Activated CD4-positive, CD25-positive, alpha-beta regulatory T cell (primary cell): ENCODE data around the gene COPS4.

Experiments
- DNase-seq, 4 experiments: peaks; one replicate each; lab custom pipeline; 2025; lab: John Stamatoyannopoulos, UW

The COPS4 gene

GRCh38 chr4:83121246-83121645 lies 86.3 kb downstream of the COPS4 start:
- no peak for DNase-seq

GRCh38 chr4:83124111-83124780 lies 89.3 kb downstream of the COPS4 start:
- DNase-seq, result no peak
